HCEC 1CT (cell line): ENCODE measurements around the gene FBXL2.
A peak's percentile ranks its signal among the peaks of the same experiment; 100 is the strongest.

Experiments
- DNase-seq: peaks from one replicate; pipeline ENCODE4 v3.0.0-alpha.2; 2017

The FBXL2 gene

GRCh38 chr3:33430571-33430970 is 153.3 kb downstream of the FBXL2 start:
- no peak for DNase-seq

GRCh38 chr3:33433843-33434242 is 156.6 kb downstream of the FBXL2 start:
- peak; percentile 24 for DNase-seq
